Mesenchymal stem cell (in vitro differentiated cells and primary cell): ENCODE measurements around the gene PIGM.

Experiments used
- DNase-seq: peaks from one replicate; pipeline ENCODE4 v3.0.0-alpha.2; 2013
- H2AFZ ChIP-seq: one replicate; pipeline ENCODE4 v1.6.1; 2013; ENCODE audit warnings: low read depth, mild to moderate bottlenecking, control low read depth, inconsistent platforms, low read length, moderate library complexity
- H2AK5ac ChIP-seq: 2 replicates; pipeline ENCODE4 v1.6.1; 2013; ENCODE audit warnings: low read length, moderate library complexity, mild to moderate bottlenecking, inconsistent platforms; ENCODE audit not compliant: severe bottlenecking
- H2BK120ac ChIP-seq: one replicate; pipeline ENCODE4 v1.6.1; 2013; ENCODE audit warnings: low read depth, mild to moderate bottlenecking, inconsistent platforms, low read length, moderate library complexity
- H2BK12ac ChIP-seq, 2 experiments: one replicate each; pipeline ENCODE4 v1.6.1; 2013; ENCODE audit warnings: inconsistent platforms in 2 of 2, low read length in 2 of 2, mild to moderate bottlenecking in 2 of 2, moderate library complexity in 2 of 2, control low read depth in 1 of 2
- H2BK15ac ChIP-seq: one replicate; pipeline ENCODE4 v1.6.1; 2013; ENCODE audit warnings: mild to moderate bottlenecking, low read depth, inconsistent platforms; ENCODE audit not compliant: poor library complexity, severe bottlenecking
- H2BK5ac ChIP-seq: 2 replicates; pipeline ENCODE4 v1.6.1; 2013; ENCODE audit warnings: low read depth, mild to moderate bottlenecking, low read length, control low read depth, inconsistent platforms; ENCODE audit not compliant: poor library complexity, severe bottlenecking
- H3K14ac ChIP-seq, 2 experiments: one replicate each; pipeline ENCODE4 v1.6.1; 2013; ENCODE audit warnings: inconsistent platforms in 2 of 2, low read length in 2 of 2, control low read depth in 1 of 2, mild to moderate bottlenecking in 1 of 2, moderate library complexity in 1 of 2
- H3K18ac ChIP-seq, 2 experiments: one replicate each; pipeline ENCODE4 v1.6.1; 2013; ENCODE audit warnings: inconsistent platforms in 2 of 2, low read length in 2 of 2, control low read depth in 1 of 2, low read depth in 1 of 2, mild to moderate bottlenecking in 1 of 2
- H3K23ac ChIP-seq, 2 experiments: one replicate each; pipeline ENCODE4 v1.6.1; 2013; ENCODE audit warnings: inconsistent platforms in 2 of 2, low read length in 2 of 2, mild to moderate bottlenecking in 2 of 2, moderate library complexity in 2 of 2, control low read depth in 1 of 2
- H3K27ac ChIP-seq: 2 replicates; pipeline ENCODE4 v1.5.1; 2013; ENCODE audit warnings: mild to moderate bottlenecking, moderate library complexity, low read length, control low read depth, inconsistent platforms; ENCODE audit not compliant: poor library complexity, severe bottlenecking
- H3K27me3 ChIP-seq, 2 experiments: 2 replicates each; pipeline versions ENCODE4 v1.6.1 to v1.7.0; 2013; ENCODE audit warnings: low read length in 2 of 2, mild to moderate bottlenecking in 2 of 2, moderate library complexity in 2 of 2, control low read depth in 1 of 2, inconsistent platforms in 1 of 2; ENCODE audit not compliant: control insufficient read depth in 1 of 2, insufficient read depth in 1 of 2
- H3K36me3 ChIP-seq, 2 experiments: 2 replicates each; pipeline versions ENCODE4 v1.6.1 to v1.7.0; 2013; ENCODE audit warnings: low read length in 2 of 2, control low read depth in 1 of 2, inconsistent platforms in 1 of 2, low read depth in 1 of 2, mild to moderate bottlenecking in 1 of 2; ENCODE audit not compliant: insufficient read depth in 2 of 2, control insufficient read depth in 1 of 2
- H3K4ac ChIP-seq, 2 experiments: one replicate each; pipeline ENCODE4 v1.6.1; 2013; ENCODE audit warnings: inconsistent platforms in 2 of 2, low read length in 2 of 2, mild to moderate bottlenecking in 2 of 2, moderate library complexity in 2 of 2, control low read depth in 1 of 2, low read depth in 1 of 2
- H3K4me1 ChIP-seq: 2 replicates; pipeline ENCODE4 v1.6.1; 2013; ENCODE audit warnings: low read depth, low read length, control low read depth; ENCODE audit not compliant: control insufficient read depth, insufficient read depth
- H3K4me2 ChIP-seq: 2 replicates; pipeline ENCODE4 v1.6.1; 2013; ENCODE audit warnings: low read length, mild to moderate bottlenecking, inconsistent platforms; ENCODE audit not compliant: poor library complexity, severe bottlenecking
- H3K4me3 ChIP-seq, 2 experiments: 2 replicates each; pipeline versions ENCODE4 v1.5.1 to v1.7.0; 2013; ENCODE audit warnings: low read length in 2 of 2, mild to moderate bottlenecking in 2 of 2, control low read depth in 1 of 2, low read depth in 1 of 2; ENCODE audit not compliant: insufficient read depth in 1 of 2
- H3K79me1 ChIP-seq: replicated peaks from 2 replicates; pipeline ENCODE4 v1.6.1; 2013; ENCODE audit warnings: mild to moderate bottlenecking, control low read depth, low read length, inconsistent platforms; ENCODE audit not compliant: poor library complexity, severe bottlenecking
- H3K9ac ChIP-seq: 2 replicates; pipeline ENCODE4 v1.7.0; 2013; ENCODE audit warnings: mild to moderate bottlenecking, low read length, moderate library complexity
- H3K9me3 ChIP-seq: 2 replicates; pipeline ENCODE4 v1.7.0; 2013; ENCODE audit warnings: mild to moderate bottlenecking, low read length; ENCODE audit not compliant: control insufficient read depth
- H4K8ac ChIP-seq: one replicate; pipeline ENCODE4 v1.6.1; 2013; ENCODE audit warnings: inconsistent platforms, mild to moderate bottlenecking, low read length, moderate library complexity
- H4K91ac ChIP-seq: one replicate; pipeline ENCODE4 v1.6.1; 2013; ENCODE audit warnings: mild to moderate bottlenecking, low read length, inconsistent platforms
- WGBS: methylation state at CpG from one replicate; pipeline ENCODE4 v1.1.7; 2013; ENCODE audit warnings: mixed read lengths; 5-methylcytosine and 5-hydroxymethylcytosine counted together

Gene PIGM

DNA sequence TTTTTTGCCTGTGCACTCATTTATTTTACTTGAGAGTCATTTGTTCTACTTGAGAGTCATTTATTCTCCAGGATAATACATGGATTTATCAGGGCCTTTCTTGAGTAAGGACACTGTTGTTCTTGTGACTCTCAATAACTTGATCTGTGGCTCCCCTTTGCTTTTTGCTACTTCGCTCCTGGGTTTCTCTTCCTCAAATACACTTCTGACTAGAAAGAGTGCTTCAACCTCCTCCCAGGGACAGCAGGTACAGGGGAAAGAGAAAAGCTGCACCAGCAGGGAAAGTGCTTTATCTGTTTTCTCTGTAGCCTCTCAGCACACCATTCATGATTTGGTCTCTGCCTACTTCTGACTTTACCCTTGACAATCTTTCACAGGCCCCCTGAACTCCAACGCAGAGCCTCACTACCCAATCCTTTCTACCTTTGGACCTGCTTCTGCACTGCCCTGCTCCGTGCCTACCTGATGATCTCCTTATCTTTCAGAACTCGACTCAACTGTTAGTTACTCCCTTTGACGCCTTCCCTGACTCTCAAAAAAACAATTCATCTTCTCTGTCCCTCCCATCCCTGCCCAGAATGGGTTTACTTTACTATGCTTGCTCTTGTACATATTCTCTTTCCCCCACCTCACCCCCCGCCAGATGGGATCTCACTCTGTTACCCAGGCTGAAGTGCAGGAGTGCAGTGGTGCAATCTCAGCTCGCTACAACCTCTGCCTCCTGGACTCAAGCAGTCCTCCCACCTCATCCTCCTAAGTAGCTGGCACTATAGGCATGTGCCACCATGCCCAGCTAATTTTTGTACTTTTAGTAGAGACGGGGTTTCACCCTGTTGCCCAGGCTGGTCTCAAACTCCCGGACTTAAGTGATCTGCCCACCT, 15.6 kb upstream of the PIGM start:
- H3K9ac ChIP-seq, result peak overlapping the region; percentile 46
- H3K23ac ChIP-seq, result peak overlapping the region in 1 of 2 experiments; percentile 12
- no peak overlapping the region for H2BK12ac ChIP-seq
- H2BK15ac ChIP-seq, result no peak overlapping the region
- H3K27ac ChIP-seq, result no peak overlapping the region
- H3K36me3 ChIP-seq, result no peaks in the 10 kb centered on the region
- no peaks in the 10 kb centered on the region for H3K9me3 ChIP-seq
- no peak overlapping the region for H2BK5ac ChIP-seq
- no peaks in the 10 kb centered on the region for H3K79me1 ChIP-seq
- H3K27me3 ChIP-seq, result peaks cover 34 to 76% of the 10 kb centered on the region in 2 experiments
- H3K18ac ChIP-seq, result no peak overlapping the region
- H2AK5ac ChIP-seq, result no peak overlapping the region
- no peak overlapping the region for H2BK120ac ChIP-seq
- H3K14ac ChIP-seq, result no peak overlapping the region
- H2AFZ ChIP-seq, result no peak overlapping the region
- no peak overlapping the region for H3K4ac ChIP-seq
- no peak overlapping the region for H4K91ac ChIP-seq
- no peak overlapping the region for H3K4me2 ChIP-seq
- no peak for DNase-seq
- 81% methylated on average over 9 of the region's 9 CpGs for WGBS
- H3K4me3 ChIP-seq, result no peak overlapping the region
- H4K8ac ChIP-seq, result no peak overlapping the region
- no peaks in the 10 kb centered on the region for H3K4me1 ChIP-seq

- no peak overlapping the region for H3K18ac ChIP-seq
- H3K27me3 ChIP-seq, result peaks cover 27 to 70% of the 10 kb centered on the region in 2 experiments
- no peak overlapping the region for H2BK120ac ChIP-seq
- H2BK5ac ChIP-seq, result no peak overlapping the region
- no peak overlapping the region for H2BK12ac ChIP-seq
- H3K4me2 ChIP-seq, result no peak overlapping the region
- no peak overlapping the region for H2AK5ac ChIP-seq
- no peak overlapping the region for H3K4ac ChIP-seq
- no peak overlapping the region for H4K8ac ChIP-seq
- 6% methylated on average over 10 of the region's 11 CpGs for WGBS
- H3K14ac ChIP-seq, result no peak overlapping the region
- H3K4me3 ChIP-seq, result no peak overlapping the region
- H2BK15ac ChIP-seq, result no peak overlapping the region
- H3K9ac ChIP-seq, result peak overlapping the region; percentile 46
- H3K79me1 ChIP-seq, result no peaks in the 10 kb centered on the region
- H4K91ac ChIP-seq, result no peak overlapping the region
- no peaks in the 10 kb centered on the region for H3K36me3 ChIP-seq
- no peak overlapping the region for H3K27ac ChIP-seq
- DNase-seq, result peak; percentile 35
- no peaks in the 10 kb centered on the region for H3K9me3 ChIP-seq
- H3K23ac ChIP-seq, result no peak overlapping the region
- no peak overlapping the region for H2AFZ ChIP-seq
- no peaks in the 10 kb centered on the region for H3K4me1 ChIP-seq
Observed at GRCh38 chr1:160046494-160047110, 14.8 kb upstream of the PIGM start.

DNA sequence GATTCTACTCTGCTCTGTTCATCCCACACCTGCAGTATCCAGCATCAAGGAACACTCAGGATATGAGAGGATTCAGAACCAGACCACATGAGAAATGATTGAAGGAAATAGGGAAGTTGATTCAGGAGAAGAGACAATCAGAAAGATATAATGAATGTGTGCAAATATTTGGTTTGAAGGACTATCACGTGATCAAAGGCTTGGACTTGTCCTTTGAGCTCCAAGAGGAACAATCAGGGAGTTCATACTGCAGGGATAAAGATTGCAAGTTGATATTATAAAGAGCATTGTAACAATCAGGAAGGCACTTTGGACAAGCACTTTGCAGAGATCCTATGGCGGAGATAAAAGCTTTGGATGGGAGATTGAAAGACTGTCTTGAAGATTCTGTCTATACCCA, 13.9 kb upstream of the PIGM start:
- H3K79me1 ChIP-seq, result no peaks in the 10 kb centered on the region
- H3K4me2 ChIP-seq, result no peak overlapping the region
- no peaks in the 10 kb centered on the region for H3K9me3 ChIP-seq
- no peak for DNase-seq
- no peak overlapping the region for H2AFZ ChIP-seq
- no peak overlapping the region for H4K8ac ChIP-seq
- H2BK15ac ChIP-seq, result no peak overlapping the region
- H3K27ac ChIP-seq, result no peak overlapping the region
- H2BK12ac ChIP-seq, result no peak overlapping the region
- no peak overlapping the region for H3K18ac ChIP-seq
- H3K23ac ChIP-seq, result no peak overlapping the region
- no peak overlapping the region for H3K4me3 ChIP-seq
- H3K14ac ChIP-seq, result no peak overlapping the region
- H2BK5ac ChIP-seq, result no peak overlapping the region
- no peak overlapping the region for H2AK5ac ChIP-seq
- 40% methylated on average over 1 of the region's 2 CpGs for WGBS
- no peak overlapping the region for H2BK120ac ChIP-seq
- H3K4ac ChIP-seq, result no peak overlapping the region
- no peaks in the 10 kb centered on the region for H3K4me1 ChIP-seq
- H4K91ac ChIP-seq, result no peak overlapping the region
- peaks cover 22 to 70% of the 10 kb centered on the region in 2 experiments for H3K27me3 ChIP-seq
- H3K9ac ChIP-seq, result no peak overlapping the region
- H3K36me3 ChIP-seq, result no peaks in the 10 kb centered on the region

- H4K8ac ChIP-seq, result no peak overlapping the region
- no peak overlapping the region for H3K14ac ChIP-seq
- H2BK5ac ChIP-seq, result no peak overlapping the region
- H3K9ac ChIP-seq, result no peak overlapping the region
- H3K4me3 ChIP-seq, result no peak overlapping the region
- no peak overlapping the region for H2BK12ac ChIP-seq
- no peaks in the 10 kb centered on the region for H3K9me3 ChIP-seq
- H2AFZ ChIP-seq, result no peak overlapping the region
- no peak overlapping the region for H3K4ac ChIP-seq
- H4K91ac ChIP-seq, result no peak overlapping the region
- no peak overlapping the region for H3K4me2 ChIP-seq
- no peaks in the 10 kb centered on the region for H3K79me1 ChIP-seq
- no peaks in the 10 kb centered on the region for H3K4me1 ChIP-seq
- no peak overlapping the region for H3K27ac ChIP-seq
- H2BK15ac ChIP-seq, result no peak overlapping the region
- no peak overlapping the region for H3K23ac ChIP-seq
- no peak overlapping the region for H2BK120ac ChIP-seq
- DNase-seq, result no peak
- H2AK5ac ChIP-seq, result no peak overlapping the region
- H3K36me3 ChIP-seq, result no peaks in the 10 kb centered on the region
- H3K18ac ChIP-seq, result no peak overlapping the region
- H3K27me3 ChIP-seq, result peaks cover 22 to 74% of the 10 kb centered on the region in 2 experiments
Observed at GRCh38 chr1:160043543-160043942, 11.8 kb upstream of the PIGM start.
